GM12878 (cell line): Measurements from ENCODE around the gene UTP25. TPM values are rescaled to one million over a fixed set of nuclear protein-coding genes. Genes with fewer than 3 reads are reported as not detected.

ENCODE experiments used
- ATAC-seq: fragments of 200-7000 bp; cut with Tn5 transposase; 3 replicates; pipeline ENCODE4 v1.9.1; 2020; ENCODE audit warnings: mild to moderate bottlenecking, moderate library complexity
- BruUV-seq: library from RNA; stranded (reverse); fragments of 400-500 nt; replicated peaks from 2 replicates; lab custom pipeline; 2021; lab: Mats Ljungman, UMichigan
- CTCF ChIA-PET: fragments of 300-600 bp; sonication (Branson Sonifier 250); formaldehyde crosslinking; extraction: SDS; loops from one replicate; lab custom pipeline; 2021; ENCODE audit warnings: inconsistent platforms; lab: Yijun Ruan, JAX
- POLR2A ChIA-PET: fragments of 350-600 bp; formaldehyde crosslinking; extraction: SDS; loops from one replicate; lab custom pipeline; 2021; ENCODE audit warnings: inconsistent platforms; lab: Charles Lee
- RAD21 ChIA-PET: fragments of 300-600 bp; sonication (Branson Sonifier 250); formaldehyde crosslinking; loops from one replicate; lab custom pipeline; 2023; ENCODE audit warnings: antibody characterized with exemption; ENCODE audit not compliant: unreplicated experiment; lab: Charles Lee
- SMC1A ChIA-PET: fragments of 300-600 bp; sonication (Branson Sonifier 250); formaldehyde crosslinking; loops from one replicate; lab custom pipeline; 2023; ENCODE audit not compliant: unreplicated experiment, uncharacterized antibody; lab: Charles Lee
- DNase-seq: peaks from one replicate; pipeline ENCODE4 v3.0.0-alpha.2; 2011; ENCODE audit warnings: low read depth, low spot score
- FAIRE-seq: peaks from 3 replicates; lab custom pipeline; 2011; peaks lifted over from hg19 to GRCh38; lab: Jason Lieb, UNC
- H2AFZ ChIP-seq: 2 replicates; pipeline ENCODE4 v1.6.0; 2011; ENCODE audit warnings: low read depth, low read length, control low read depth; ENCODE audit not compliant: control insufficient read depth
- H3K27ac ChIP-seq: 2 replicates; pipeline ENCODE4 v1.5.1; 2011; ENCODE audit warnings: control low read depth; ENCODE audit not compliant: control insufficient read depth, insufficient read depth
- H3K27me3 ChIP-seq, 2 experiments: replicated peaks in 1 of 2; 2 replicates each; pipeline versions ENCODE4 v1.6.0 to v1.6.1; 2011; ENCODE audit warnings: low read length in 1 of 2; ENCODE audit not compliant: control insufficient read depth in 2 of 2, insufficient read depth in 2 of 2
- H3K36me3 ChIP-seq, 2 experiments: 2 replicates each; pipeline ENCODE4 v1.5.1; 2011; ENCODE audit warnings: low read length in 1 of 2; ENCODE audit not compliant: control insufficient read depth in 2 of 2, insufficient read depth in 2 of 2
- H3K4me1 ChIP-seq: 2 replicates; pipeline ENCODE4 v1.6.1; 2011; ENCODE audit warnings: mild to moderate bottlenecking, low read length, moderate library complexity, mixed read lengths; ENCODE audit not compliant: control insufficient read depth, insufficient read depth
- H3K4me2 ChIP-seq: 2 replicates; pipeline ENCODE4 v1.6.0; 2011; ENCODE audit warnings: control low read depth; ENCODE audit not compliant: control insufficient read depth, insufficient read depth
- H3K4me3 ChIP-seq: fragments of 200-600 bp; sonication (generic); 2 replicates; pipeline ENCODE4 v1.5.1; 2016
- H3K79me2 ChIP-seq: 2 replicates; pipeline ENCODE4 v1.6.0; 2011; ENCODE audit warnings: low read length; ENCODE audit not compliant: control insufficient read depth, insufficient read depth
- H3K9ac ChIP-seq: 2 replicates; pipeline ENCODE4 v1.8.0; 2011; ENCODE audit warnings: low read length, control low read depth, mixed read lengths; ENCODE audit not compliant: control insufficient read depth, insufficient read depth
- H3K9me3 ChIP-seq: replicated peaks from 3 replicates; pipeline ENCODE4 v1.5.1; 2011; ENCODE audit warnings: mild to moderate bottlenecking, low read length; ENCODE audit not compliant: control insufficient read depth, insufficient read depth
- H4K20me1 ChIP-seq: 2 replicates; pipeline ENCODE4 v1.6.0; 2011; ENCODE audit not compliant: control insufficient read depth, insufficient read depth
- CEBPB ChIP-seq, 2 experiments: fragments of 150-350 bp in 1 of 2; IDR thresholded peaks; 2 replicates each; pipeline ENCODE4 v1.6.1; 2012 to 2014; ENCODE audit warnings: low read depth in 2 of 2, low read length in 2 of 2, borderline replicate concordance in 1 of 2, inconsistent platforms in 1 of 2
- EED ChIP-seq: sonication (generic); IDR thresholded peaks from 2 replicates; pipeline ENCODE4 v1.6.1; 2016; ENCODE audit warnings: antibody characterized with exemption, low read depth
- EZH2 ChIP-seq: IDR thresholded peaks from 2 replicates; pipeline ENCODE4 v1.6.1; 2012; ENCODE audit warnings: low read depth, mild to moderate bottlenecking, control low read depth, inconsistent platforms, low read length, borderline replicate concordance; ENCODE audit not compliant: control insufficient read depth
- FOXM1 ChIP-seq: IDR thresholded peaks from 2 replicates; pipeline ENCODE4 v1.6.1; 2012; ENCODE audit warnings: low read depth, mild to moderate bottlenecking, inconsistent platforms, low read length, moderate library complexity
- HCFC1 ChIP-seq: fragments of 150-350 bp; IDR thresholded peaks from 2 replicates; pipeline ENCODE4 v1.6.1; 2014; ENCODE audit warnings: low read length
- HDAC2 ChIP-seq: fragments of 200-600 bp; sonication (generic); IDR thresholded peaks from 2 replicates; pipeline ENCODE4 v1.6.1; 2017
- IKZF1 ChIP-seq: fragments of 450-650 bp; conservative IDR thresholded peaks from 2 replicates; pipeline ENCODE4 v1.6.1; 2017; ENCODE audit warnings: antibody characterized with exemption, mild to moderate bottlenecking
- IRF4 ChIP-seq: IDR thresholded peaks from 2 replicates; pipeline ENCODE4 v1.6.1; 2011; ENCODE audit warnings: low read depth, low read length
- KAT2A ChIP-seq: conservative IDR thresholded peaks from 2 replicates; pipeline ENCODE4 v1.6.1; 2011; ENCODE audit warnings: low read depth, low read length; ENCODE audit not compliant: control insufficient read depth
- MXI1 ChIP-seq: fragments of 150-350 bp; IDR thresholded peaks from 2 replicates; pipeline ENCODE4 v1.6.1; 2011; ENCODE audit warnings: low read depth, mild to moderate bottlenecking, inconsistent platforms, low read length, improper control_type of control experiment
- MYB ChIP-seq: fragments of 150-350 bp; IDR thresholded peaks from 2 replicates; pipeline ENCODE4 v1.6.1; 2014; ENCODE audit warnings: mild to moderate bottlenecking, low read depth, low read length, borderline replicate concordance
- NR2C2 ChIP-seq: IDR thresholded peaks from 2 replicates; pipeline ENCODE4 v1.6.1; 2011; ENCODE audit warnings: borderline replicate concordance, low read depth; ENCODE audit not compliant: control insufficient read depth, insufficient read length
- NR2F1 ChIP-seq: fragments of 450-650 bp; conservative IDR thresholded peaks from 2 replicates; pipeline ENCODE4 v1.6.1; 2017; ENCODE audit warnings: mild to moderate bottlenecking
- POLR2AphosphoS2 ChIP-seq: IDR thresholded peaks from 2 replicates; pipeline ENCODE4 v1.6.1; 2011; ENCODE audit warnings: low read depth, mild to moderate bottlenecking, low read length, improper control_type of control experiment, moderate library complexity
- SMAD1 ChIP-seq: fragments of 450-650 bp; IDR thresholded peaks from 2 replicates; pipeline ENCODE4 v1.6.1; 2018; ENCODE audit warnings: mild to moderate bottlenecking, low read depth; ENCODE audit not compliant: partially characterized antibody
- TARDBP ChIP-seq: IDR thresholded peaks from 2 replicates; pipeline ENCODE4 v1.6.1; 2016; ENCODE audit warnings: borderline replicate concordance
- TCF3 ChIP-seq: IDR thresholded peaks from 2 replicates; pipeline ENCODE4 v1.6.1; 2012; ENCODE audit warnings: low read depth, mild to moderate bottlenecking, low read length, borderline replicate concordance; ENCODE audit not compliant: insufficient read depth
- TCF7 ChIP-seq: IDR thresholded peaks from 2 replicates; pipeline ENCODE4 v1.6.1; 2014; ENCODE audit warnings: antibody characterized with exemption, borderline replicate concordance
- WGBS: methylation state at CpG from one replicate; pipeline ENCODE4 v1.1.6; 2016; ENCODE audit warnings: low lambda C conversion rate; ENCODE audit not compliant: insufficient replicate concordance, insufficient coverage; ENCODE audit errors: missing lambda C conversion rate; 5-methylcytosine and 5-hydroxymethylcytosine counted together
- in situ Hi-C: fragments of 300-500 bp; cut with MboI; formaldehyde crosslinking; loops from 9 replicates; pipeline ENCODE4 v1.14.3; 2018; ENCODE audit warnings: mixed read lengths
- intact Hi-C: fragments of 100-400 bp; cut with micrococcal nuclease; formaldehyde crosslinking; loops from one replicate; pipeline ENCODE4 v1.14.2; 2022; ENCODE audit not compliant: unreplicated experiment
- polyA plus RNA-seq, 11 experiments: library from polyadenylated mRNA; depleted of rRNA in 4 of 11; unstranded in 6 of 11; stranded (reverse) in 5 of 11; fragments of >200 nt; fragmentation: Nextera tagmentation in 4 of 11; fragmentation: Illumina TruSeq in 1 of 11; extraction: Ambion mirVana in 4 of 11; extraction: Trizol in 1 of 11; gene quantifications; 1 replicate in 1 of 11; 2 replicates in 10 of 11; pipeline versions ENCODE4 v1.2.1 to v1.2.3, GENCODE V29; 2011 to 2016; ENCODE audit warnings: inconsistent platforms in 2 of 11, missing spikeins in 2 of 11, low read depth in 1 of 11
- total RNA-seq, 4 experiments: library from RNA; depleted of rRNA in 3 of 4; stranded (reverse); fragments of >200 nt in 3 of 4; fragmentation: Illumina TruSeq in 1 of 4; extraction: Trizol in 1 of 4; gene quantifications; 2 replicates each; pipeline versions ENCODE4 v1.2.1 to v1.2.3, GENCODE V29; 2013 to 2021
- TF ChIP-seq, protein P1 (sequence below): IDR thresholded peaks from 2 replicates; pipeline ENCODE4 v1.6.1; 2011; ENCODE audit warnings: mild to moderate bottlenecking, low read depth, low read length, moderate library complexity; ENCODE audit not compliant: insufficient replicate concordance
- TF ChIP-seq, protein P2 (sequence below): fragments of 450-650 bp; IDR thresholded peaks from 2 replicates; pipeline ENCODE4 v1.6.1; 2016; ENCODE audit warnings: mild to moderate bottlenecking

UTP25 gene
- total and polyA plus RNA-seq, 10 of the 15 experiments (the other 5 are each of a cell fraction or from before 2014, with no cell fraction given): 3.0 to 13.3 (median 8.5) TPM

DNA sequence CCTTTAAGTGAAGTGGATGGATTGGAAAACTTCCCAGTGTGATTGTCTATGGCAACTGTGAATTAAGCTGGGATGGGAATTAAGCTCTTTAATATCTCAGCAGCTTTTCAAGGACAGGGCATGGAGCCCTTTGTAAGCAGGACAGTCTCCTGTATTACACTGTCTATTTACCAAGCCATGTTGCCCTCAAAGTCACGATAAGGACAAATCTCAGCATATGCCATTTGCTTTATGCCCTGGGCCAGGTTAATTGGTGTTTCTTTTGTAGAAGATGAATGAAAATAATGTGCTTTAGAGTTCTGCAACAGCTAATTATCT, 17.6 kb downstream of the UTP25 start:
- no TSS peak for BruUV-seq
- in situ Hi-C loops: no loop called here
- FAIRE-seq: no peak

More for the DNA sequence above, 17.6 kb downstream of the UTP25 start:
- RAD21 ChIA-PET: interaction anchor here (0.7 kb wide), 1 partner anchor 1178 kb away, joined by 3 read pairs; no protein-coding TSS in a partner anchor
- intact Hi-C loops: no loop called here
- Histone ChIP-seq H3K4me2 (no peak overlapping the region), H3K9me3 (no peaks in the 10 kb centered on the region), H2AFZ (no peak overlapping the region), H3K27me3 (no peaks in the 10 kb centered on the region), H3K4me3 (no peak overlapping the region)
- ATAC-seq (no peak), DNase-seq (no peak)
- SMC1A ChIA-PET: interaction anchor here (1.5 kb wide), 1 partner anchor 11 kb away, joined by 3 read pairs; no protein-coding TSS in a partner anchor
- TF ChIP-seq IKZF1: no peak
- no peak for TF ChIP-seq NR2F1
- no peak for TF ChIP-seq TCF7
- TF ChIP-seq, protein P1, sequence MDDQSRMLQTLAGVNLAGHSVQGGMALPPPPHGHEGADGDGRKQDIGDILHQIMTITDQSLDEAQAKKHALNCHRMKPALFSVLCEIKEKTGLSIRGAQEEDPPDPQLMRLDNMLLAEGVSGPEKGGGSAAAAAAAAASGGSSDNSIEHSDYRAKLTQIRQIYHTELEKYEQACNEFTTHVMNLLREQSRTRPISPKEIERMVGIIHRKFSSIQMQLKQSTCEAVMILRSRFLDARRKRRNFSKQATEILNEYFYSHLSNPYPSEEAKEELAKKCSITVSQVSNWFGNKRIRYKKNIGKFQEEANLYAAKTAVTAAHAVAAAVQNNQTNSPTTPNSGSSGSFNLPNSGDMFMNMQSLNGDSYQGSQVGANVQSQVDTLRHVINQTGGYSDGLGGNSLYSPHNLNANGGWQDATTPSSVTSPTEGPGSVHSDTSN: no peak
- TF ChIP-seq TCF3: no peak
- TF ChIP-seq, protein P2, sequence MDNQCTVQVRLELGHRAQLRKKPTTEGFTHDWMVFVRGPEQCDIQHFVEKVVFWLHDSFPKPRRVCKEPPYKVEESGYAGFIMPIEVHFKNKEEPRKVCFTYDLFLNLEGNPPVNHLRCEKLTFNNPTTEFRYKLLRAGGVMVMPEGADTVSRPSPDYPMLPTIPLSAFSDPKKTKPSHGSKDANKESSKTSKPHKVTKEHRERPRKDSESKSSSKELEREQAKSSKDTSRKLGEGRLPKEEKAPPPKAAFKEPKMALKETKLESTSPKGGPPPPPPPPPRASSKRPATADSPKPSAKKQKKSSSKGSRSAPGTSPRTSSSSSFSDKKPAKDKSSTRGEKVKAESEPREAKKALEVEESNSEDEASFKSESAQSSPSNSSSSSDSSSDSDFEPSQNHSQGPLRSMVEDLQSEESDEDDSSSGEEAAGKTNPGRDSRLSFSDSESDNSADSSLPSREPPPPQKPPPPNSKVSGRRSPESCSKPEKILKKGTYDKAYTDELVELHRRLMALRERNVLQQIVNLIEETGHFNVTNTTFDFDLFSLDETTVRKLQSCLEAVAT: no peak
- no peak for TF ChIP-seq IRF4
- no peak for TF ChIP-seq FOXM1
- no peak for TF ChIP-seq HCFC1
- no peak for TF ChIP-seq EED
- no peak for TF ChIP-seq CEBPB (IDR thresholded peaks at IDR 0.05; ENCODE audit: borderline replicate concordance in 1 of 2, low read depth in 2 of 2, low read length in 2 of 2)
- no peak for TF ChIP-seq NR2C2
- no peak for TF ChIP-seq EZH2
- TF ChIP-seq POLR2AphosphoS2: no peak
- no peak for TF ChIP-seq KAT2A
- TF ChIP-seq MYB: no peak
- no peak for TF ChIP-seq SMAD1
- no peak for TF ChIP-seq MXI1
- TF ChIP-seq HDAC2: no peak
- no peak for TF ChIP-seq TARDBP
- TF ChIP-seq, all 136 proteins: peak for 0
- WGBS: 59% methylated on average over 1 of the region's 1 CpG
- CTCF ChIA-PET: interaction anchor here (0.8 to 1.9 kb wide), 5 partner anchors 8 to 22 kb away, joined by 3 to 9 read pairs (median 4); partner anchors contain the start of gene UTP25
- H4K20me1 ChIP-seq: no peaks in the 10 kb centered on the region
- H3K36me3 ChIP-seq: peaks cover 19 to 31% of the 10 kb centered on the region in 2 experiments
- POLR2A ChIA-PET: interaction anchor here (1.7 kb wide), 1 partner anchor 9 kb away, joined by 3 read pairs; no protein-coding TSS in a partner anchor
- no peaks in the 10 kb centered on the region for H3K4me1 ChIP-seq
- H3K27ac ChIP-seq: no peak overlapping the region
- no peaks in the 10 kb centered on the region for H3K79me2 ChIP-seq
- no peak overlapping the region for H3K9ac ChIP-seq
